Smooth muscle cell (in vitro differentiated cells): ENCODE data around the gene ATP1B1. TPM values are rescaled to one million over a fixed set of nuclear protein-coding genes. Genes with fewer than 3 reads are reported as not detected.
"Not testable (repeated sequence)": the region's sequence is repeated elsewhere in the genome, so short reads cannot be mapped to it uniquely, and the experiment has no call there.

Experiments
- DNase-seq: peaks from one replicate; lab custom pipeline; 2025; ENCODE audit not compliant: unreplicated experiment; lab: John Stamatoyannopoulos, UW
- H2AFZ ChIP-seq: fragments of 200-600 bp; sonication (generic); 2 replicates; pipeline ENCODE4 v1.6.0; 2016; ENCODE audit warnings: antibody characterized with exemption, low read depth, mild to moderate bottlenecking
- H3F3A ChIP-seq: fragments of 200-600 bp; sonication (generic); 2 replicates; pipeline ENCODE4 v1.6.0; 2017; ENCODE audit warnings: antibody characterized with exemption, low read depth
- H3K27ac ChIP-seq: fragments of 200-600 bp; sonication (generic); 2 replicates; pipeline ENCODE4 v1.5.1; 2016; ENCODE audit warnings: low read depth, mild to moderate bottlenecking
- H3K27me3 ChIP-seq: fragments of 200-600 bp; sonication (generic); 2 replicates; pipeline ENCODE4 v1.6.1; 2016; ENCODE audit warnings: low read depth, mild to moderate bottlenecking
- H3K36me3 ChIP-seq: fragments of 200-600 bp; sonication (generic); 2 replicates; pipeline ENCODE4 v1.5.1; 2016; ENCODE audit warnings: low read depth
- H3K4me1 ChIP-seq: fragments of 200-600 bp; sonication (generic); 2 replicates; pipeline ENCODE4 v1.5.1; 2016; ENCODE audit warnings: low read depth
- H3K4me2 ChIP-seq: fragments of 200-600 bp; sonication (generic); 2 replicates; pipeline ENCODE4 v1.6.0; 2016; ENCODE audit warnings: mild to moderate bottlenecking
- H3K4me3 ChIP-seq: fragments of 200-600 bp; sonication (generic); 2 replicates; pipeline ENCODE4 v1.5.1; 2016; ENCODE audit warnings: mild to moderate bottlenecking
- H3K79me2 ChIP-seq: fragments of 200-600 bp; sonication (generic); 2 replicates; pipeline ENCODE4 v1.6.0; 2016; ENCODE audit warnings: low read depth, mild to moderate bottlenecking
- H3K9ac ChIP-seq: fragments of 200-600 bp; sonication (generic); 2 replicates; pipeline ENCODE4 v1.6.0; 2016; ENCODE audit warnings: low read depth
- H3K9me3 ChIP-seq: fragments of 200-600 bp; sonication (generic); replicated peaks from 2 replicates; pipeline ENCODE4 v1.5.1; 2016; ENCODE audit warnings: low read depth
- H4K20me1 ChIP-seq: fragments of 200-600 bp; sonication (generic); 2 replicates; pipeline ENCODE4 v1.6.0; 2016; ENCODE audit warnings: low read depth
- CTCF ChIP-seq: fragments of 200-600 bp; sonication (generic); IDR thresholded peaks from 2 replicates; pipeline ENCODE4 v1.5.1; 2017; ENCODE audit warnings: borderline replicate concordance, mild to moderate bottlenecking, antibody characterized with exemption; ENCODE audit not compliant: insufficient read depth, poor library complexity, severe bottlenecking
- WGBS: methylation state at CpG from one replicate; pipeline ENCODE4 v1.1.7; 2016; ENCODE audit warnings: low lambda C conversion rate; 5-methylcytosine and 5-hydroxymethylcytosine counted together
- polyA plus RNA-seq: library from polyadenylated mRNA; unstranded; fragments of >200 nt; fragmentation: Nextera tagmentation; extraction: Ambion mirVana; gene quantifications from 2 replicates; pipeline ENCODE4 v1.2.1, GENCODE V29; 2016
- total RNA-seq: library from RNA; depleted of rRNA; stranded (reverse); fragments of >200 nt; gene quantifications from 2 replicates; pipeline ENCODE4 v1.2.3, GENCODE V29; 2014

ATP1B1 gene
- total and polyA plus RNA-seq, 2 experiments from 2014 or later: 144 to 347 TPM

- Histone ChIP-seq H3K79me2 (no peaks in the 10 kb centered on the region), H3K4me1 (no peaks in the 10 kb centered on the region), H3F3A (no peaks in the 10 kb centered on the region), H3K27me3 (no peaks in the 10 kb centered on the region), H2AFZ (no peak overlapping the region), H3K36me3 (no peaks in the 10 kb centered on the region), H3K9ac (no peak overlapping the region), H3K27ac (no peak overlapping the region), H4K20me1 (no peaks in the 10 kb centered on the region), H3K9me3 (no peaks in the 10 kb centered on the region), H3K4me2 (no peak overlapping the region), H3K4me3 (no peak overlapping the region)
- WGBS: 95% methylated on average over 4 of the region's 4 CpGs
- TF ChIP-seq CTCF: no peak
- DNase-seq: no peak
Observed at GRCh38 chr1:169161496-169162194, 55.2 kb downstream of the ATP1B1 start.

GRCh38 chr1:169163059-169163458, 56.6 kb downstream of the ATP1B1 start:
- Histone ChIP-seq H3K79me2 (no peaks in the 10 kb centered on the region), H3K9me3 (no peaks in the 10 kb centered on the region), H3K27ac (no peak overlapping the region), H3K27me3 (no peaks in the 10 kb centered on the region), H3K4me1 (no peaks in the 10 kb centered on the region), H3K4me2 (no peak overlapping the region), H4K20me1 (no peaks in the 10 kb centered on the region), H3K36me3 (no peaks in the 10 kb centered on the region), H3F3A (no peaks in the 10 kb centered on the region), H2AFZ (no peak overlapping the region), H3K9ac (no peak overlapping the region), H3K4me3 (no peak overlapping the region)
- no peak for DNase-seq
- no peak for TF ChIP-seq CTCF
- WGBS: 81% methylated on average over 5 of the region's 5 CpGs

GRCh38 chr1:169175461-169175860, 69.0 kb downstream of the ATP1B1 start:
- no peaks in the 10 kb centered on the region for H3K79me2 ChIP-seq
- no peaks in the 10 kb centered on the region for H3F3A ChIP-seq
- no peak overlapping the region for H3K4me2 ChIP-seq
- H4K20me1 ChIP-seq: no peaks in the 10 kb centered on the region
- no peak overlapping the region for H3K4me3 ChIP-seq
- no peak for DNase-seq
- no peak overlapping the region for H3K9ac ChIP-seq
- no peaks in the 10 kb centered on the region for H3K36me3 ChIP-seq
- no peaks in the 10 kb centered on the region for H3K9me3 ChIP-seq
- WGBS: 64% methylated on average over 2 of the region's 2 CpGs
- H3K27ac ChIP-seq: no peak overlapping the region
- H3K27me3 ChIP-seq: no peaks in the 10 kb centered on the region
- TF ChIP-seq CTCF: no peak
- no peaks in the 10 kb centered on the region for H3K4me1 ChIP-seq
- H2AFZ ChIP-seq: no peak overlapping the region

- not testable (repeated sequence) for H3K9me3 ChIP-seq, H3K4me3 ChIP-seq, DNase-seq, H3K79me2 ChIP-seq, H3F3A ChIP-seq, H3K4me2 ChIP-seq, H3K4me1 ChIP-seq, H3K27ac ChIP-seq, H3K9ac ChIP-seq, H3K27me3 ChIP-seq, H3K36me3 ChIP-seq, H2AFZ ChIP-seq, H4K20me1 ChIP-seq
- 96% methylated on average over 3 of the region's 3 CpGs for WGBS
Observed at GRCh38 chr1:169179431-169179830, 72.9 kb downstream of the ATP1B1 start.
